Adipose tissue (tissue), 3 donors: ENCODE data around the gene ANO10. TPM values are rescaled to one million over a fixed set of nuclear protein-coding genes. Genes with fewer than 3 reads are reported as not detected.

ENCODE experiments used
- H3K27ac ChIP-seq: one replicate; pipeline ENCODE4 v1.5.1; 2013; ENCODE audit warnings: low read depth, low read length
- WGBS, 3 donors: extraction: QIAGEN DNeasy Blood & Tissue Kit; methylation state at CpG; one replicate each; pipeline ENCODE4 v1.1.7; 2013; 5-methylcytosine and 5-hydroxymethylcytosine counted together
- polyA plus RNA-seq, 3 donors: library from polyadenylated mRNA; stranded (reverse); fragments of 200-250 nt; gene quantifications; one replicate each; pipeline ENCODE4 v1.2.3, GENCODE V29; 2013
- donor health status: healthy with polysubstance abuse.
- donor health status: Bipolar disorder and iron deficiency.
- donor health status: healthy.

The ANO10 gene
- polyA plus RNA-seq, 3 donors = 10.3 to 24.2 (median 12.1) TPM

DNA sequence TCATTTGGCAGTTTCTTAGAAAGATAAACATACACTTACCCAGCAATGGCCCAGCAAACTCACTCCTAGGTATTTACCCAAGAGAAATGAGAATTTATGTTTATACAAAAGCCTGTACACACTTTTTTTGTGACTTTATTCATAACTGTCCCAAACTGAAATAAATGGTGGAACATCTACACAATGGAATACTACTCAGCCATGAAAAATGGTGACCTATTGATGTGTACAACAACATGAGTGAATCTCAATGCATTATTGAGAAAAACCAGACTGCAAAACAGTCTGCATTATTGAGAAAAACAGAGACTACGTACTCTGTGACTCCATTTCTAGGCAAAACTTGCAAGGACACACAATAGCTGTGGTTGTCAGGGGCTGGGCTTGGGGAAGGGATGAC lies 298.3 kb downstream of the ANO10 start:
- H3K27ac ChIP-seq = no peak overlapping the region
- 89 to 100% (median 98%) methylated on average over 1 of the region's 1 CpG for WGBS, 3 donors

DNA sequence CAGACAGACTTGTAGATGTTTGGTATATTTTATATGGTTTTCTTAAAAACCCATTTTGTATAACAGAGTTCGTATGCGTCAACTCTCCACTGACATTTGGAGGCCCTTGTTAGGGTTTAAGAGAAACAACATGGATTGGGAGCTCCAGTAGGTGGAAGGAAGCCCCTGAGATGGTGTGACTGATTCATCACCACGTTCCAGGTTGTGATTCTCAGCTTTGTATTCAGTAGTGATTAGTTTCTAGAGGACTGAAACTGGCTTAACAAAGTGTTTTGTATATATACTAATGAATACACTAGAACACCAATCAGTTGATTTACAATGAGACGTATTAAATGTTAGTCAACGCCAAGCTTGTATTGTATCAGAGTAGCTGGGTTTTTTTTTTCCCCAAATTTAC lies 301.5 kb downstream of the ANO10 start:
- H3K27ac ChIP-seq = no peak overlapping the region
- 87 to 92% (median 89%) methylated on average over 5 of the region's 5 CpGs for WGBS, 3 donors

DNA sequence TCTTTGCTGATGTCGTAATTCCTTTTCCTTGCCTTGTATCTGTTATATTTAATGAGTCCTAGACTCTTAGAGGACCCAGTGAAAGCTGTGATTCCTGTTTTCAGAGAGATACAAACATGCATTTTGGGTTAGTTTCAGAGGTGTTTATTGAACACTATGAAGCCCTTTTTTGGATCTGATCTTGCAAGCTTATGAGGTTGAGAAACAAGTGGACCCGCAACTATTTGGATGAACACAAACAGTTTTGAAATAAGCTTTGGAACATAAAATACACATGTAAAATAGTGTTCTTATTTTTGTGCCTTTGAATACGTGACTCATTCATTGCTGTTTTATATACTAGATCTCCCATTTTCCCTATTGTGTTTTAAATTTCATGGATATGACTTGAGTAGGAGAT lies 302.0 kb downstream of the ANO10 start:
- H3K27ac ChIP-seq = no peak overlapping the region
- WGBS, 3 donors = 53 to 87% (median 61%) methylated on average over 3 of the region's 3 CpGs

DNA sequence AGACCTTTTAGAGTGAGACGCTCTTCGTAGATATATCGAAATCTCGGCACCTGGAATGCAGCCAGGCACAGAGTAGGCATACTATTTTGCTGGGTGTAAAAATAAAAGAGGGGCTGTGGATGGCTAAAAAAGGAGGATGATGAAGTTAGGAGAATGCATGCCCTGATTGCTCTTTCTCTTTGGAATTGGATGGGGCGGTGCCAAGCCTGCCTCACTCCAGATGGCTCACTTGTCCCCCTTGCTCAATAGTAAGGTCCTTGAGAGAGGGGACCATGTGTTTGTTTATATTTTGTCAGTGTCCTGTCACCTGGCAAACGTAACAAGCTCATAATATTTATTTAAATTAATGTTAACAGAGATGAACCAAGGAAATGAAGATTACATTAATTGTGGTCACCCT lies 302.4 kb downstream of the ANO10 start:
- H3K27ac ChIP-seq = no peak overlapping the region
- 77 to 82% (median 79%) methylated on average over 6 of the region's 6 CpGs for WGBS, 3 donors

DNA sequence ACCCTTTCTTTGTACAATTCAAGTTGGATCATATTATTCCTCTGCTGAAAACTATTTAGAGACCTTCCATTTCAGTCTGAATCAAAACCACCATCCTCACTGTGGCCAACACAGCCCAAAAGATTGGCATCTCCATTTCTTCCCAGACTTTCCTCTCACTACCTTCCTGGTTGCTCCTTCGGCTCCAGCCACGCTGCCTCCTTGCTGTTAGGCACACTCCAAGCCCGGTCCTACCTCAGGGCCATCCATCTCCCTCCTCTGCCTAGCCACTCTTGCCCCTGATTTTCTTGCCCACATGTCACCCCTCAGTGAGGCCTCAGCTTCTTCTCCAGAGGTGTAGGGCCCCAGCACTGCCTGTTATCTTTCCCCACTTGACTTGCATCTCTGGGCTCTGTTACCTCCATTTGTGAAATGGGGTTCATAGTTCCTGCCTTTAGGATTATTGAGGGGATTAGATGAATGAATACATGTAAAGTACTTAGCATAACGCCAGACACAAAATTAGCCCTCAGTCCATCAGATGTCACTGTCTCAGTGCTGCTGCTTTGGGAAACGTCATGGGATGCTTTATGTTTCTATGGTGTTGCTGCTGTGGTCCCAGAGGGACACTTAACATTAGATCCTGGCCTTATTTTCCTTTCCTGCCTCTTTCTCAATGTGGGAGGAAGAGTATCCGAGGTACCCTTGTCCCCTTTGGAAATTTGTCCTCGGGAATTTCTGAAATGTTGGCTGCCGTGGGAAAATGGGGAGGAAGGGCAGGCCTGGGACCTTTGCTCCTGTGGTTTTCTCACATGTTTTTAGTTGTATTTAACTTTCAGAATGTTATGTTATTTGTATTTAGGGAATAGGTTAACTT lies 304.1 kb downstream of the ANO10 start:
- WGBS, 3 donors = 42 to 59% (median 56%) methylated on average over 8 of the region's 8 CpGs
- H3K27ac ChIP-seq = no peak overlapping the region

DNA sequence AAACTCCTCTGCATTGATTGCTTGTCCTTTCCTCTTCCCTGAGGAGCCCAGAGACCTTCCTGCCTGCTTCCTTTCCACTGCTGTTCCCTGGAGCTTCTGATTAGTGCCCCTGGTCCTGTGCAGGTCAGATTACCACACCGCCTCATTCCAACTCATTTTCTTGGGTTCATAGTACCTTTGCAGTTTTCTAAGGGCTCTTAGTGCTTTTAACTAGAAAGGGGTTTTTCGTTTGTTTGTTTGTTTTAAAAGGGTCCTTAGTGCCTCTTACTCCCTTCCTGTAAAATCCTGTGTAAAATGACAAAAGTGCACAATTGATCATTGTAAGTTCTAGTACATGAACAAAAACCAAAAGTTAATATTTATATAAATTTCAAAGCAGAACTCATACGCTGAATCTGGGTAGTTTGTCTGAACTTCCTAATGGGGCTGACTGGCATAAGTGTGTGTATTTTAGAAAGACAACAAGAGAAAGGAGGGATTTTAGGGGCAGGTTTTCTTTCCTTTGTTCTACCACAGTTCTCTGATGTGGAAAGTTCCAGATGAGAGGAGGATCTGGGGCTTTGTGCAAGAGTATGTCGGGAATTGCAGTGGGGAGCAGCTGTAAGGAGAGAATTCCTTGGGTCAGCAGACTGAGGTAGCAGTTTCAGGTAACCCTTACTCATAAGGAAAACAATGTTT lies 304.9 kb downstream of the ANO10 start:
- WGBS, 3 donors = 47 to 72% (median 64%) methylated on average over 4 of the region's 4 CpGs
- H3K27ac ChIP-seq = no peak overlapping the region

Other genes starting within 250 kb of the ANO10 start
- gene ABHD5, start 68.9 kb upstream of the ANO10 start, polyA plus RNA-seq = 10 to 100 TPM; 21.3 to 88.2 (median 44.1) TPM